AG20443 (cell line): ENCODE results near the gene FHOD1.

ENCODE experiments used
- DNase-seq: peaks from one replicate; pipeline ENCODE4 v3.0.0; 2012; ENCODE audit warnings: low spot score, mixed read lengths

The FHOD1 gene

DNA sequence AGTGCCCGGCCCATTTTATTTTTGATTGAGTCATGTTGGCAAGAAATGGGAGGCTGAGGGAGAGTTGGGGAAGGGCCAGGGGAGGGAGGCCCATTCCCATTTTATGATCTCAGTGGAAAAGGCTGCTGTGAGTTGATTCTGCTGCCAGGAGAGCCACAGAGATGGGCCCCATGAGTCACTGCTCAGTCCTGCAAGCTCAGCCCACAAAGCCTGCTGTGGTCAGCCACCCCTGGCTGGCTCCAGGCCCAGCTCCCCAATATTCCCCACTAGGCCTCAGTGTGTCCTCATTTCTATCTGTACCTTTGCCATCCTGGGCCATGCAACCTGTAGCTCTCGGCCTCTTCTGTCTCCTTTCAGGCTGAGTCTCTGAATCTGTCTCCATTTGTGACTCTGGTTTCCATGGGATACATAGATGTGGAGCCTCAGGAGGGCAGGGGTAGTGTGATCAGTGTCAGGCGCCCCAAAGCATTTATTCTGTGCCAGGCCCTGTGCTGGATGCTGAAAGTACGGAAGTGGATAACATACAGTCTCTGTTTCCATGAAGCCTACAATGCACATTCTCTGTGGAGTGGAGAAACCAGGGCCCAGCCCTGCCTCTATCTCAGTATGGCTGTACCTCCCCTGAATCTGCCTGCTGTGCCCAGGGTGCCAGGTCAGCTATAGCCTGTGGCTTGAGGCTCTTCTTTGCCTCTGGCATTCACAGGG, 30.2 kb upstream of the FHOD1 start:
- DNase-seq = peak; percentile 98

GRCh38 chr16:67275321-67275720, 28.0 kb upstream of the FHOD1 start:
- no peak for DNase-seq

DNA sequence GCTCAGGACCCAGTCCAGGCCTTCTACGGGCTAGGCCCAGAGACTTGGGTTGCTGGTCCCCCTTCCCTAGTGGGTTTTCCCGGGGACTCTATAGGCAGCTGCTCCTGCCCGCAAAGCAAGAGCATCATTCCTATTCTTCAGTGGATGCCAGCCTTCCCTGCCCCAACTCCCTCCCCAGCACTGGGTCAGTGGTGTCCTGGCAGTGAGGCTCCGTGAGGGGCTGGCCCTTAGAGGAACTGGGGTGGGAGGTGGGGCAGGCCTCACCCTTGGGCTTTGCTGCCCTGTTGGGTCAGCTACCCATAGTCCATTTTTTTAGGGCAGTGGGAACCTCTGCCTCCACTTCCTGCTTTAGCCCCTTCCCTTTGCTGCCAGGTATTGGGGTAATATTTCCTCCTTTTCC, 24.2 kb upstream of the FHOD1 start:
- DNase-seq = no peak

DNA sequence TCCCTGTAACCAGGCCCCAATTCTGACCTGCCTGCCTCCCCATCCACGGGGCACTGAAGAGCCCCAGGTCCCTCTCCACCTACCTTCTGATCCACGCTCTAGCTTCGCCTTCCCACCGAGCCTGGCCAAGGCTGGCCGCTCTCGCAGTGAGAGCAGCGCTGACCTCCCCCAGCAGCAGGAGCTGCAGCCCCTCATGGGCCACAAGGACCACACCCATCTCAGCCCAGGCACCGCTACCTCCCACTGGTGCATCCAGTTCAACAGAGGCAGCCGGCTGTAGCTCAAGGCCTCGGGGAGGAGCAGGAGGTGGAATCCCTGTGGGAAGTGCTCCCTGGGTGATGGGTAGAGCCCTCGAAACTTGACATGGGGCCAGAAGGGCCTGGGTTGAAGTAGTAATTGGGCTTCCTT, 23.7 kb upstream of the FHOD1 start:
- DNase-seq = no peak

- DNase-seq = peak; percentile 62
Measured at GRCh38 chr16:67269766-67270165, 22.5 kb upstream of the FHOD1 start.

- peak; percentile 83 for DNase-seq
Measured at GRCh38 chr16:67268136-67268579, 20.9 kb upstream of the FHOD1 start.

DNA sequence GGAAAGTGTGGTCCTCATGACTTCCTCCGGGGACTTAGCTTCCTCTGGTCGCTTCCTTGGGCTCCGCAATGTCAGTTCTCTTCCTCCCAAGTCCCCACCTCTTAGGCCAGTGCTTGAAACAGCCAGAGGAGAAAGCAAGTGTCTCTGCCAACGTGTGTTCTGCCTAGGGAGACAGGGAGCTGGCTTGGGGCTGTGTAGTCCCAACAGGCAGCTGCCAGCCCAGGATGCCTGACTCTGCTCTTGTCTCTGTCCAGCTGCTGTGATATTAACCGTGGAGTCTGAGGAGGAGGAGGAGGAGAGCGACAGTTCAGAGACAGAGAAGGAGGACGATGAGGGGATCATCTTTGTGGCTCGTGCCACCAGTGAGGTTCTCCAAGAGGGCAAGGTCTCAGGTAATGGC, 18.6 kb upstream of the FHOD1 start:
- DNase-seq = no peak

DNA sequence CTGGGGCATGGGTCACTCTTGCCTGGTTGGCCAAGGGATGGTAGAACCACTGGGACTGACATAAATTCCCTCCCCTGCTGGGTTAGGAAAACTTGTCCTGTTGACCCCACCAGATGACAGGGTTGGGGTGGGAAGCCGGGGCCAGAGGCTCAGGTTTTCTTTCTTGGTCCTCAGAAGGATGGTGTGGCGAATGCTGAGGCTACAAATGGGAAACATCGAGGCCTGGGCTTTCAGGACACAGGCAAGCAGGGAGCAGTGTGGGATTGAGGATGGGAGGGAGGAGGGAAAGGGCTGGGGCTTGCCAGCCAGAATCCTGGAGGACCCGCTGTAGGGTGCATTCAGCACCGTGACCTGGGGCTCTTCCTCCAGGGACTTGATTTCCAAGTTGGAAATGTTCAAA, 17.6 kb upstream of the FHOD1 start:
- no peak for DNase-seq

DNA sequence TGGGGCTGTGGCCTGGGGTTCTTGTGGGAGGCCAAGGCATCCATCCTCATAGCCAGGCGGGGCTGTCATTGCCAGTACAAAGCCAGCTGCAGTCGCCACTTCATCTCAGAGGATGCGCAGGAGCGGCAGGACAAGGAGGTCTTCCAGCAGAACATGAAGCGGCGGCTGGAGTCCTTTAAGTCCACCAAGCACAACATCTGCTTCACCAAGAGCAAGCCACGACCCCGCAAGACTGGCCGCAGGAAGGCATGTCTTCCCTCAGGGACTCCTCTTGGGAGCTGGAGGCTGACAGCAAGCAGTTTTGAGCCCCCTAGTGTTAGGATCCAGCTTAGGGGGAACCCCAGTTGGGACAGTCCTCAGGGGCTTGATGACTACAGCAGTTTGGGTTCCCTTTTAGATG, 17.0 kb upstream of the FHOD1 start:
- DNase-seq = no peak

GRCh38 chr16:67263201-67263600, 15.9 kb upstream of the FHOD1 start:
- DNase-seq = no peak

DNA sequence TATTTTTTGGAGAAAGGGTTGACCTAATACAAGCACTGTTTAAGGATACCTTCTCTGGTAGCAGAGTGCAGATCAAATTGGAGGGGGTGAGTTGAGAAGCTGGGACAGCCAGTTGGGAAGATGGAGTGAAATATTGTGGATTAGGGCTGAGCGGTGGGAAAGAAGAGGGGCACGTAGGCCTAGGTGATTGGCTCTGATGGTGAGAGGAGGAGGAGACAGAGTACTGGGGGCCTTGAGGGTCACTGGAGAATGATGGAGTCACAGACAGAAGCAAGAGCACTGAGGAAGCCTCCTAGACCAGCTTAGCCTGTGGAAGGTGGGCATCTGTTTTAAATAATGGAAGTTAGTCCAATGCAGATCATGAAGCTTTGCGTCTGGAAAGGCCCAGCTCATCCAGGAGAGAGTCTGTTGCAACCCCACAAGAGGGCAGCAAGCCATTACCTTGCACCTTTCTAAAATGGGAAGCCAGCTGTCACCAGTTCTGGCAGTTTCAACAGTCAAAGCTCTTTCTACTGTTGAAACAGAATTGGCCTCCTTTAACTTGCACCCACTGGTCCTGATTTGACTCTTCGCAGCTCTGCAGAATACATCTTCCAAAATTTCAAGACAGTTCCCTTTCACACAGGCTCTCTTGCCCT, 13.3 kb upstream of the FHOD1 start:
- peak; percentile 61 for DNase-seq

DNA sequence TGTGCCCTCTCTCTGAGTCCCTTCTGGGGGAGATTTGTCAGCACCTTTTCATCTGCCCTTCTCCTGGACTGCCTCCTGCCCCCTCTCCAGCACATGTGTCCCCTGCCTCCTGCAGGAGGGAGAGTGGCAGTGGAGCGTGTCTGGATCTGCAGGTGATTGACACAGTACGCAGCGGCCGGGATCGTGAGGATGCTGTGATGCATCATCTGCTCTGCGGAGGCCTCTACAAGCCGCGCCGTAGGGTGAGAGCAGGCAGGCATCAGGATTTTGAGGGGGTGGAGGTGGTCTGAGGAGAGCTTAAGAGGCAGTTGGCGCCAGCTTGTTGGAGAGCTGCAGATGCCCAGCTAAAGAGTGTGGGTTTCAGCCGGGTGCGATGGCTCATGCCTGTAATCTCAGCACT, 12.4 kb upstream of the FHOD1 start:
- DNase-seq = no peak

DNA sequence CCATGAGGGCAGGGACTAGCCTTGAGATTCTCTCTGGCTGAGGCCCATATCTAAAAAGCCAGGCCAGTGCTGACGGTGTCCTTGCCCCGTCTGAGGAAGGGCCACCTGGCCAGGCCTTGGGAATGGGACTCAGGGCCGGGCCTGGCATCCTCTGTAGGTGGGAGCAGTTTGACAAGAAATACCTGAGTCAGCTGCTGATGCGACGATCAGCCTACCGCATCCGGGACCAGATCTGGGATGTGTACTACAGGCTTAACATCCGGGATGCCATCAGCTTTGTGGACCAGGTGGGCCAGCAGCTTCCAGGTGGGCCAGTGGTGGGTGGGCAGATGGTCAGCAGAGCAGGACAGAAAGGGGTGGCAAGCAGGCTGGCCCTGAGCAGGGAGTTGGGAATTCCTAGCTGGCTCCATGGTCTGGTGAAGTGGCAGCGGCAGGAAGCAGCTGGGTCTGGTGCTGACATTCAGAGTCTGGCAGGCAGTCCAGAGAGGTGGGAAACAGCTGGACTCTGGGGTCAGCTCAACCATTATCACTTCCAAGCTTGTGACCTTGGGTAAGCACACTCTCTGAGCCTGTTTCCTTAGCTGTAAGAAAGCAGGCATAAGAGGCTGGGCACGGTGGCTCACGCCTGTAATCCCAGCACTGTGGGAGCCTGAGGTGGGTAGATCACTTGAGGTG, 11.0 kb upstream of the FHOD1 start:
- DNase-seq = no peak

DNA sequence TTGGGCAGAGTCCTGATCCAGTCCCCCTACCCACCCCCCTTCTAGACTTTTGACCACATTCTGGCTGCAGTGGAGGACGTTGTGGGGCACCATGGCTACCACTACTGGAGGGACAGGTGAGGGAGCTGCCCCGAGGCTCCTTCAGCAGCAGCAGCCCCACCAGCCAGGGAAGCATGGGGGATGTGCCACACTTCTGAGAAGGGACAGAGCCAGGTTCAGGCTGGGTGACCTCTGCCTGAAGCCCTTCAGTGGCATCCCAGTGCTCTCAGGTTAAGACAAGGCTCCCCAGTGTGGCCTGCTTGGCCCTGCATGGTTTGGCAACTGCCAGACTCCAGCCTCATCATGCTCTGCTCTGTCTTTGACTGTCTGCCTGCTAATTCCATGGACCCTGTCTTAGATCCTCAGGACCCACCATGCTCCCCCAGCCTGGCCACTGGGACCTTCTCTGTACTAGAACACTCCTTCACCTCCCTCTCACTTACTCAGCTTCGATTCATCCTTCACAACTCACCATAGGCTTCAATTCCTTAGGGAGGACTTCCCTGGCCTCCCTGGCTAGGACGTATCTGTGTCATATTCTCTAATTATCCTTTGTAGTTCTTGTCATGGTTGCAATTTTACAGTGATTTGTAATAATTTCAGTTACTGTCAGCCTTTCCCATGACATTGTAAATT, 10.3 kb upstream of the FHOD1 start:
- DNase-seq = no peak

- no peak for DNase-seq
Measured at GRCh38 chr16:67256701-67257230, 9.5 kb upstream of the FHOD1 start.

GRCh38 chr16:67255553-67256221, 8.4 kb upstream of the FHOD1 start:
- no peak for DNase-seq

DNA sequence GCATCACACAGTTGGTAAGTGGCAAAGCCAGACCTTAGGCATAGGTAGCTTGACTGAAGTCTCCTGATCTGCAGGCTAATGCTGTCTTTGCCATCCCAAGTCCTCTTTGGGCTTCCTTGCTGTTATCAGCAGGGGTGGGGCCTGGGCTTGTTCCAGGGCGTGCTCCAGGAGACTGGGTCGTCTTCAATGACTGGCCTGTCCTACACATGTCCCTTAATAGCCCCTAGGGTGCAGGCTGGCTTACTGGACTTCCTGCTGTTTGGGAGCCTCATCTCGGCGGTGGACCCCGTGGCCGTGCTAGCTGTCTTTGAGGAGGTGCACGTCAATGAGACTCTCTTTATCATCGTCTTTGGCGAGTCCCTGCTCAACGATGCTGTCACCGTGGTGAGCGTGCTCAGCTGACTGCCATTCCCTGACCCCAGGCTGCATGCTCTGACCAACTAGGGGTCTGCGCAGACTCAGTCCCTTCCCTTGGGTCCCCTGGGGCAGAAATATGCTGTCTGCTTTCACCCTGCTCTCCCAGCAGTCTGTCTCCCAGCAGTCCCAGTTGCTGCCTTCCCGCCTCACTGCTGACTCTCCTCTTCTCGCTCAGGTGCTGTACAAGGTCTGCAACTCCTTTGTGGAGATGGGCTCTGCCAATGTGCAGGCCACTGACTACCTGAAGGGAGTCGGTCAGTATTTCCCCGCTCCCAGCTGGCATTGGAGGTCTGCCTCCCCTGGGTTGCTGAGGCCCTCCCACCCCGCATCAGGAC, 7.7 kb upstream of the FHOD1 start:
- no peak for DNase-seq

DNA sequence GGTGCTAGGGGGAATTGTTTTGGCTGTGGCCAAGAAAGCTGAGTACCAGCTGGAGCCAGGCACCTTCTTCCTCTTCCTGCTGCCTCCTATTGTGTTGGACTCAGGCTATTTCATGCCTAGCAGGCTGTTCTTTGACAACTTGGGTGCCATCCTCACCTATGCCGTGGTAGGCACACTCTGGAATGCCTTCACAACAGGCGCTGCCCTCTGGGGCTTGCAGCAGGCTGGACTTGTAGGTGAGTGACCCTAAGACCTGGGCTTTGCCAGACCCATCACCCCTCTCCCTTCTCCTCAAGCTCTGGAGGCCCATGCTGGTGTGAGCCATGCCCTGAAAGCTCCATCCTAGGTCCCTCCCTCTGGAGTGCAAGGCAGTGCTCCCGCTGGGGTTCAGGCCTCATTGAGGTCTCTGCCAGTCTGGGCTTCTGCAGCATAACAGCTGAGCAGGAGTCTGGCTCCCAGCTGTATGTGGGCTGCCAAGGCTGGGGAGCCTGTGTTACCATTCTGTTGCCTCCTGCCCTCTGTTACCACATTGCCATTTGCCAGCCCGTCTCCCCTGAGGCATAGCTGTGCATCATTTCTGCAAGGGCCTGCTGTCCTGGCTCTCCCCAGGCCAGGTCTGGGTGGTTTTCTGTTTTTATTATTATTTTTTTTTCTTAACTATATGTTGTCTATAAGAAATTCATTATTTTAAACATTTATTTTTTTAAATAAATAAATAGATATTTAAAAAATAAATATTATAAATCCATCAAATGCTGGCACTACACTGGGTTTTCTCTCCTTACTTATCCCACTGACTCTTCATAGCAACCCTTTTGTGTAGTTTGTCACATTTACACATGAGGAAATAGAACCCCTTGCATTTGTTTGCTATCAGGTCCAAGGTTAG, 5.6 kb upstream of the FHOD1 start:
- DNase-seq = no peak

- no peak for DNase-seq
Measured at GRCh38 chr16:67250045-67250327, 2.7 kb upstream of the FHOD1 start.
